M059J (cell line): Measurements from ENCODE around the gene PRCC. TPM values are rescaled to one million over a fixed set of nuclear protein-coding genes. Genes with fewer than 3 reads are reported as not detected.

Source experiments
- DNase-seq: peaks from one replicate; pipeline ENCODE4 v3.0.0-alpha.2; 2012; ENCODE audit warnings: low read depth
- total RNA-seq: library from RNA; depleted of rRNA; stranded (reverse); fragments of >200 nt; shearing (Covaris generic); gene quantifications from 2 replicates; pipeline ENCODE4 v1.2.3, GENCODE V29; 2014; rRNA removed

The PRCC gene, protein sequence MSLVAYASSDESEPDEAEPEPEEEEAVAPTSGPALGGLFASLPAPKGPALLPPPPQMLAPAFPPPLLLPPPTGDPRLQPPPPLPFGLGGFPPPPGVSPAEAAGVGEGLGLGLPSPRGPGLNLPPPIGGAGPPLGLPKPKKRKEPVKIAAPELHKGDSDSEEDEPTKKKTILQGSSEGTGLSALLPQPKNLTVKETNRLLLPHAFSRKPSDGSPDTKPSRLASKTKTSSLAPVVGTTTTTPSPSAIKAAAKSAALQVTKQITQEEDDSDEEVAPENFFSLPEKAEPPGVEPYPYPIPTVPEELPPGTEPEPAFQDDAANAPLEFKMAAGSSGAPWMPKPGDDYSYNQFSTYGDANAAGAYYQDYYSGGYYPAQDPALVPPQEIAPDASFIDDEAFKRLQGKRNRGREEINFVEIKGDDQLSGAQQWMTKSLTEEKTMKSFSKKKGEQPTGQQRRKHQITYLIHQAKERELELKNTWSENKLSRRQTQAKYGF
- 38.4 and 41.9 TPM in 2 replicates for total RNA-seq

DNA sequence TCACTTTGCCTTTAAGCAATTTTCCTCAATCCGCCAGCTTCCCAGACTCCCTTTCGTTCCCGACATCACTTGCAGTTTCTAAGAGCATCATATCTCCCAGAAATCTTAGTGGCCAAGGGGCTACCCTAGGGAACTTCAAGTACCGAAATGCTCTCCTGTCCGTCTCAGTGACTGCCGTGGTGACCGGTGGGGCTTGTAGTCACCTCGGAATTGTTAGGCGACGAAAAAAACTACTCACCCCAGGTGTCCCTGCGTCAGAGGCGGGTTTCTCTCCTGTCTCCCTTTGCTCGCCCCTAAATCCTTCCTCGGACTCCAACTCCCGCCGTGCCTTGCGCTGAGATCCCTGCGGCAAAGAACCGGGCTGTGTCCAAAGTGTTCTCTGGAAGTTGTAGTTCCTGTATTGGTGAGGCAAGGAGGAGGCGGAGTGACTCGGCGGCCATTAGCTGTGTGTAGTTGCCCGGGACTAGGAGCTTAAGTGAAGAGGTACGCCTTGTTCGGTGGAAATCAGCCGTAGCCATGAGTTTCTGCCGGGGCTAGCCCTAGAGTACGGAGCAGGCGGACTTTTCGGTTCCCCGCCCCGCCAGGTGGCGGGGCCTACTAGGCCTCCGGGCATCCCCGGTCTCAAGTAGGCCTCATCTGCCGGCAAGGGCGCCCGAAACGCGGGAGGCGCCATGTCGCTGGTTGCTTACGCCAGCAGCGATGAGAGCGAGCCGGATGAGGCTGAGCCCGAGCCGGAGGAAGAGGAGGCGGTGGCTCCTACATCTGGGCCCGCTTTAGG, at the start of gene PRCC:
TSS of gene PRCC (plus strand) at position 435 of the 778 bp plus-strand sequence. CDS start at position 672, 237 bp downstream.
- DNase-seq = peak; percentile 100

DNA sequence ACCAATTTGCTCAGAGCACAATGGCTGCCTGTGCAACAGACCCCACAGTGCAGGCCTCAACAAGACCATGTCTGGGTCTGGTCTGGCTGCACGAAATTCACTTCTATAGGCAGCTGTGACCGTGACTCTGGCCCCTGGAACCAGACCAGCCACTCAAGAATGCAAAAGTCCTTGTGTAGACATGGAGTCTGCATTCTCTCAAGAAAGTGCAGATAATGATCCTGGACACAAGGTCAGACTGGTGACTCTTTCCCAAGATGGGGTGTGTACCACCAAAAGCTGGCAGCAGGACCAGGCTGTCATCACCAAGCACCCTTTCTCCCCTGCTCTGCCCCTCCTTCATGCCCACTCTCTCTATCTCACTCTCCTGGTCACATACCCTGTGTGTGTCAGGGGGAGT, 46.2 kb upstream of the PRCC start:
- DNase-seq = no peak

DNA sequence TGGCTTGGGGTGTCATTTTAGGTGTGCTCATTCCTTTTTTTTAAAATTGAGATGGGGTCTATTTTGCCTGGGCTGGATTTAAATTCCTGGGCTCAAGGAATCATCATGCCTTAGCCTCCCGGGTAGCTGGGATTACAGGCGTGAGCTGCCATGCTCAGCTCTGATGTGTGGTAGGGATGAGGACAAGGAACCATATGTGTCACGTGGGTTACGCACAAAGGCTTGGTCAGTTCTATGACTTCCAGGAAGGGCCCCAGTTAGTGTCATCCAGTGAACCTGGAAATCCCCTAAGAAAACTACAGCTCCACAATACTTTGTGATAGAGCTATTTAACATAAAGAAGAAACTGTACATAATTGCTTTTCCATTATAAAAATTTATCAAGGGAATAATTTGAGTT, 45.8 kb upstream of the PRCC start:
- no peak for DNase-seq

DNA sequence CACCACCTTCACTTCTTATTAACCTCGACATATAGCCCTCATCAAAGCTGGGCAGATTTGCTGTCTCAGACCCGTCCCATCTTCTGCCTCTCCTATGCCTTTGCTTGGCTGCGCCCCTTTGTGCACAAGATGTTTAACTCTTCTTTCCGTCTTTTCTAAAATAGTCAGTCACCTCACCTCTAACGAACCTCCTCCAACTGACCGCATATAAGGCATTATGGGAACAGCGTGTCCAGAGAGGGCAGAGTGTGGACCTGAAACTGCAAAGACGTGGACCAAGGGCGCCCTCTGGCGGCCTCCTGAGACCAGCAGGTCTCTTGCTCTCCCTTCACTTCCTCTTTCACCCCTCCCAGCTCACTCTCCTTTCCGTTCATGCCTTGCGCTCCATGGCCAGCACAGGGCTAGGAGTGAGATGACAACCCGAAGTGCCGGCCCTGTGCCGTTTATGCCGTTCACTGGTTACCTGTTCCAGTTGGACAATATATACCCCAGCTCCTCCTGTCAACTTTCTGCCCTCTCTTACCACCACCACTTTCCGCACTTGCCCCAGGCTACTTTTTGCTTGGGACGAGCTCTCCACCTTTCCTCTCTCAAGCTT, 41.6 kb upstream of the PRCC start:
- DNase-seq = peak; percentile 90

DNA sequence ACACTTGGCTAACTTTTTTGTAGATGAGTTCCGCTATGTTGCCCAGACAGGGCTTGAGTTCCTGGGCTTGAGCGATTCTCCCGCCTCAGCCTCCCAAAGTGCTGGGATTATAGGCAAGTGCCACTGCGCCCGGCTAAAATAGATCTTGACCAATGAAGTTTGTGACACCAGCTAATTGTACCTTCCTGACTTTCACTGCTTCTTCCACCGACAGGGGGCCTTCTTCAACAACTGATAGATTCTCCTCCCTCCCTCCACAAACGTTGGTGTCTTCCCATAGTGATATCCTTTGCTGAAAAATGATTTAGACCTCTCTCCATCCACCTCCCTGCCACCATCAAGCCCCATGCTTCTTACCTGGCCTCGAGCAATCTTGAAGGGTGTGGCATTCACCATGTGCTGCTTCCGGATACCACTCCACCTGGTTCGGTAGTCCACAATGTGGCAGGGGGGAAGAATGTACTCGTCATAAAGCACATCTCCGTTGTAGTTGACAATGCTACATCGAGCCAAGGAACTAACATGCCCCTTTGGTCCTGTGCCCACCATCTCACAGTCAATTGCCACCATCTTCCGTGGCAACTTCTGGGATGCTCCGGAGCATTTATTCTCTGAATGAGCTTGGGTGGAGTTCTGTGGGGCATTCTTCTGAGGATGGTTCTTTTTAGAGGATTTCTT, 40.6 kb upstream of the PRCC start:
- DNase-seq = peak; percentile 79

DNA sequence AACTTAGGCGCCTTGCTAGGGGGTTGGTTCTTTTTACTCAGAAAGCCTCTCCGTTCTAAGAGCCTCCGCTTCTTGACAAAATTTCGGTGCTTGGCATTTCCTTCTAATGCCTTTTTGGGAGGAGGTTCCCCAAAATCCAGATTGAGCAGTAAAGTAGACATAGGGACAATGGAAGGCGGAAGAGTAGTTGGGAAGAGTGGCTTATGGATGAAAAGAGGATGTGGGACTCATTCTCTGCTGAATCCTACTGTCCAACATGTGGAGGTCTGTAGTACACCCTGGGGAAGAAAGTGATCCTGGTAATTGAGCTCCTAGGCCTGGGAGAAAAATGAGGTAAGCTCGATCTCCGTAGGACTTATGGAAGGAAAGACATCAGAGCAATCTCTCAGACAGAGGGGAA, 39.8 kb upstream of the PRCC start:
- no peak for DNase-seq

DNA sequence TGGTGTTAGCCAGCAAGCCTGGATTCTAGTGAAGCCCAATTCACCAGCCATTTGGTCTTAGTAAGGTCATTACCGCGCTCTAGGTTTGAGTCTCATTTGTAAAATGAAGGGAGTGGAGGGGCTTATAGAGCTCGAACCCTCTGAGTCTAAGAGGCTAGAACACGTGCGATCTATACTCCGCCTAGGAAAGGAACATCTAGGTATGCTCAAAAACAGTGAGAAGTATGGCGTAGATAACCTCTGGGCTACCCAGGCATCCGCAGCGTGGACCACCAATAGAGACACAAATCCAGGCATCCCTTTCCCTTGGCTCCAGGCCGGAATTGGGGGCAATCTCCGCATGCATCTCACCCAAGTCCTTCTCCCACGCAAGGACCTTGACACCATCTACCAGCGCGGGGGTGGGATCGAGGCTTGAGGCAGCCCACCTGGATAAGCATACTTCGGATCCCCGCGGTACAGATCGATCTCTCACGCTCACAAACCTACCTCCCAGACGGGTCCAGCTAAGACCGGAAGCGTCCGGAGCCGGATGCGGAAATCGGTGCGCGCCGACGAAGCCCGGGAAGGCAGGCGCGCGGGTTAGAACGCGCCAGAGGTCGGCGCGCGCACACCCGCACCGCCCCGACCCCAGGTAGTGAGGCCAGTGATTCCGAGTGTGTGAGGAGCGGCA, 39.3 kb upstream of the PRCC start, which contains the start of gene METTL25B:
TSS of gene METTL25B (plus strand) at position 544 of the 673 bp plus-strand sequence. CDS start 636 bp downstream, outside the sequence.
- DNase-seq = peak; percentile 85

DNA sequence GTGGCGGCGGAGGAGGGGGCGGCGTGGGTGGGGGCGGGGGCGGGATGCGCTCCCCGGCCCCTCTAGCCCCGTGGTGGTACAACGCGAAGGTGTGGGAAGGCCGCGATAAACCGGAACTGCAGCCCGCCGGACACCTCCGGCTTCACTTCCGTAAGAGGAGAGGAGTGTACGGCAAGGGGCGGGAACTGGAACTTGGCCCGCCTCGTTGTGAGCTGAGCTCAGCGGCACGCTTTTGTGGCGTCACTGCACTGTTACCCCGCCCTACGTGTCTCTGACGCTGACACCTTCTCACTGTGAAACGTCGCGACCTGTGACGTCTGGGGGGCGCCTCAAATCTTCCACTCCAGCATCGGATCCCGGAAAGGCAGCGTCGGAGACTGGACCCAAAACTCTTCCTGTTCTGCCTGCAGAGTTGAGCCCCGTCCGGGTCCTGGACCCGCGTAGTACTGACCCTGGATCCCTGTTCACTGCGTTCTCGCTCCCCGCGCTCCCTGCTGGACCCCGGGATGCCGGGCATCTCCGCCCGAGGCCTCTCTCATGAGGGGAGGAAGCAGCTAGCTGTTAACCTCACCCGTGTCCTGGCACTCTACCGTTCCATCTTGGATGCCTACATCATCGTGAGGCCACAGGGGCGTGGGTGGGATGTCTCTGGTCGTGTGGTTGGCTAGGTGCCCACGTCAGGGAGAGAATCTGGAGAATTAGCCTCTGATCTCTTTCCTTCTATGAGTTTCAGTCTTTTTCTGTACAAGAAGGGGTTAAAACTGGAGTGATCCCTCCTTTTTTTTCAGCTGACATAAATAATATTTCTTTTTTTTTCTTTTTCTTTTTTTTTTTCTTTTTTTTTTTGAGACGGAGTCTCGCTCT, 38.5 kb upstream of the PRCC start, which contains the start of gene ISG20L2:
TSS of gene ISG20L2 (minus strand) at position 168 of the 864 bp plus-strand sequence. CDS start 1,114 bp downstream, outside the sequence.
- DNase-seq = peak; percentile 98

DNA sequence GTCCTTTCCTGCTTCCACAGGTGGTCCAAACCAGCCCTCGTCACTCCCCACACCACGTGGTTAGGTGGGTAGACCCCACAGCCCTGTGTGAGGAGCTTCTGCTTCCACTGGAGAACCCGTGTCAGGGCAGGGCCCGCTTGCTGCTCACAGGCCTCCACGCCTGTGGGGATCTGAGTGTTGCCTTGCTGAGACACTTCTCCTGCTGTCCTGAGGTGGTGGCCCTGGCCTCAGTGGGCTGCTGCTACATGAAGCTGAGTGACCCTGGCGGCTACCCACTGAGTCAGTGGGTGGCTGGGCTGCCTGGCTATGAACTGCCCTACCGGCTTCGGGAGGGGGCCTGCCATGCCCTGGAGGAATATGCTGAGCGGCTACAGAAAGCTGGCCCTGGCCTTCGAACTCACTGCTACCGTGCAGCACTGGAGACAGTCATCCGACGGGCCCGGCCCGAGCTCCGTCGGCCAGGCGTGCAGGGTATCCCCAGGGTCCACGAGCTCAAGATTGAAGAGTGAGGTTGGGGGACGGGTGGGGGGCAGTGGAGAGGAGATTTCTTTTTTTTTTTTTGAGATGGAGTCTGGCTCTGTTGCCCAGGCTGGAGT, 33.2 kb upstream of the PRCC start:
- no peak for DNase-seq

DNA sequence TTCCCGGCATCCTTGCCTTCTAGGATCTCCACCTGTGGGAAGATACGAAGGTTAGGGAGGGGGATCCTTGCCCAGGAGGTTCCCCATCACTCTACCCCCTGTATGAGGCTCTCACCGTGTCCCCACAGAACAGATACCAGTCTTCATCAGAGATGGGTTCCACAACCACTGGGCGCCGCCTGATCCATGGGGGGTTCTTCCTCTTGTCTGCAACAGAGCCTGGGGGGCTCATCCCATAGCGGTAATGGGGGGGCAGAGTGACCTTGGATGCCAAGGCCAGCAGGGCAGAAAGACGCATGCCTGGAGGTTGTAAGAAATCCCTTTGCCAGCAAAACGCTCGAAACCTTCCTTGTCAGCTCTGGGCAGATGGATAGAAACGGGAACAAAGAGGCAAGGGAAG, 28.9 kb upstream of the PRCC start:
- no peak for DNase-seq

DNA sequence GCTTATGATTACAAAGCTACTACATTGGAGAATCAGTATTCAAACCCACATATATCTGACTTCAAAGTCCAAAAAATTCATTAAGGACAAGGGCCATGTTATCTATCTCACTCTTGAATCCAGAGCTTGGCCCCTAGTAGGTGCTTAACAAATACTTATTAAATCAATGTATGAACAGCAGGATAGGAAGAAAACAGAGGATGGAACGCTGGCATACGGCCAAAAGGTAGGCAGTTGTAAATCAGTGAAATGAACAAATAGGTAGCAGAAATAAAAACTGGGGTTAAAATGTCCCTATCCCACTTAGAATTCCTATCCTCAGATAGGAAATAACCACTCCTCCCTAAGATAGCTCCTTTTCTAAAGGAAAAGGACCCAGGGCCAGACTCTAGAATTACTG, 28.4 kb upstream of the PRCC start:
- no peak for DNase-seq

DNA sequence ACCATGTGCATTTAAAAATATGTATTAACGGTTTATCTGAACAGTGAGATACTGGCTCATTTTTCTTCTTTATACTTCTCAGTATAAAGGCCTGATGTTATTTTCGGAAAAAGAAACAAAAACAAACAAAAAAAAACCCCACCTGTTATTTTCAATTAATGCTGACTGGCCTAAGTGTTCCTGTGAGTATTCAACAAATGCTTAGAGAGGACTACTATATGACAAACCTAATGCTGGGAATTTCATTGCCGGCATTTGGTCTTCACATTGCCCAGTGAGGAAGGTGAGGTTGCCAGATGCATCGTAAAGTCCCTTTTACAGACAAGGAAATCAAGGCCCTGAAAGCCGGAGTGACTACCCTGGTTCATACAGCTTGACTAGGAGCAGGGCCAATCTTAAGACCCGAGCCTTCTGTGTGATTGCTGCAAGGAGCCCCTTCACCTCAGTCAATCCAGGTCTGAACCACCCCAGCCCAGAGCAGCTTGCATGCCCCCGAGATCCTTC, 27.0 kb upstream of the PRCC start:
- no peak for DNase-seq

DNA sequence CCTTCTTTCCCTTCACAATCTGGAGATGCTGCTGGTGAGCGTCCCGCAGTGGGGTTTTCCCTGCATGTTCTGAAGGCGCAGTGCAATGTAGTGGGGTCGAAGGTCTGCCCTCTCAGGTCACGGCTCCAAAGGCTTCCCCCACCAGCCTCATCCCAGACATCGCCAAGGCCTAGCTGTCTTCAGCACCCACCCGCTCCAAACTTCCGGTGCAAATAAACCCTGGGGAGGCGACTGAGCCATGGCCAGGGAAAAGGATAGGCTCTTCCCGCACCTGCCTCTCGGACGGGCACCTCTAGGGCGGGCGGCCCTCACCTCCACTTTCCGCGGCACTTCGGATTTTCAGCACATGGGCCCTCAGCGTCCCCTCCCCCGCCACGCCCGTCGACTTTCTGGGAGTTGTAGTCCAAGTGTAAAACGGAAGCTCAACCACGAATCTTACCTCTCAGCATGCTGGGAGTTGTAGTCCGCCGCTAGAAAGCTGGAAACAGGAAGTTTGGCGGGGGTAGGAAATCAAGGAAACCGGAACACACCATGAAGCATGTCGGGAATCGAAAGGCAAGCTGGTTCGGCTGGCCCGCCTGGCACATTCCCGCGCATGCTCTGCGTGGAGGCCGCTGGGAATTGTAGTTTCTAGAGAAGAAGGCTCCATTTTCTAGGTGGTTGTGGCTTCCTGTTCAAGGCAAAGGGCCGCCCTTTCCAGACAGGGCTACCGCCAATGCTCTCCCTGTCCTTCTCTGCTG, 26.4 kb upstream of the PRCC start, which contains the start of gene MRPL24:
TSS of gene MRPL24 (minus strand) at position 348 of the 740 bp plus-strand sequence. CDS start 2,384 bp downstream, outside the sequence.
- peak; percentile 100 for DNase-seq

DNA sequence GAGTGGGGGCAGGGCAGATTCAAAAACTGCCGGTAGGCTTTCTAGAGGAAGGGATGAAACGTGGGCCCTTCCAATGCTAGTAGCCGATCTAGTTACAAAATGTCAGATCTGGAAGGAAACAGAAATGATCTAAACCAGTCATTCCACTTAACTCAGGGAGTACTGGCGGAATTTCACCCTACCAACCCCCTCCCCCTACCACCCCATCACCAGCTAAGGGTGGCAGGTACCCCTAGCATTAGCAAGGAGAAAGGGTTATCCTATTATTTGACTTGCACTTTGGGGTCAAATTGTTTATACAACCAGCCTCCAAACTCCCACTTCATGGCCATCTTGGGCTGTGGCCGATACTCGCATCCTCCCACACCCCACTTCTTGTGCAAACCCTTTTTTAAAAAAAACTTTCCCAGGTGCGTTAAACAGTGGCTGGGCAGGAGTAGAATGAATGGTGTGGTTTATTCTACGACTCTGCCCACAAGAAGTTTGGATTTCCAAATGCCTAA, 25.8 kb upstream of the PRCC start:
- no peak for DNase-seq

DNA sequence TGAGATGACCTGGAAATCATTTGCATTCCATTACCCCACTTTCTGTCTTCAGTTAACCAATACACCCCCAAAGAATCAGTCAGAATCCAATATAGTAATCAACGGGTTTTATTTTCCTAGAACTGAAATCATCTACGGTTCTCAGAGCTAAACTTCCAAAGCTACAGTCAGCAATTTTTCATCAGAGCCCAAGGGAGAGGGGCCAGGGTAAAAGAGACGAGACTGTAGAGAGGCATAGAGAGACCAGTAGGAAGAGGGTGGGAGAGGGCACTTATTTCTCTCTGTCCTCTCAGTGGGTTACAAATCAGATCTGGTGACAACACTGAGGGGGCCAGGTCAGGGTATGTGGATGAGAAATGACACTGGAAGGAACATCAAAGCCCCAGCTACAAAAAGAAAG, 25.3 kb upstream of the PRCC start:
- DNase-seq = no peak

DNA sequence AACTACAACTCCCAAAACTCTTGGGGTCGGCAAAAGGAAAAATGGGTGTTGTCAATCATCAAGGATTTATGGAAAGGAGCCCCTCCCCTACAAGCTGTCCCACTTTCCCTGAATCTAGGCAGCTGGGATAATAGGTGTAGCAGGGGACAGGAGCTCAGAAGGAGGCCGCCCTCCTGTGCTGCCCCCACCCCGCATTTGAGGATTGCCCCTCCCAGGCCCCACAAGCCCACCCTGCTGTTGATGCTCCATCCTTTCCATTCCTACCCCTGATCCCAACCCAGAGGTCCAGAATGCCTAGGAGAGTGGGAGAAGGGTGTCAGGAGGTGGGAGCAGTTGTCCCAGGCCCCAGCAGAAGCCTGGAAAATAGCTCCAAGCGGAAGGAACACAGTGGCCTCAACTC, 24.5 kb upstream of the PRCC start:
- no peak for DNase-seq

DNA sequence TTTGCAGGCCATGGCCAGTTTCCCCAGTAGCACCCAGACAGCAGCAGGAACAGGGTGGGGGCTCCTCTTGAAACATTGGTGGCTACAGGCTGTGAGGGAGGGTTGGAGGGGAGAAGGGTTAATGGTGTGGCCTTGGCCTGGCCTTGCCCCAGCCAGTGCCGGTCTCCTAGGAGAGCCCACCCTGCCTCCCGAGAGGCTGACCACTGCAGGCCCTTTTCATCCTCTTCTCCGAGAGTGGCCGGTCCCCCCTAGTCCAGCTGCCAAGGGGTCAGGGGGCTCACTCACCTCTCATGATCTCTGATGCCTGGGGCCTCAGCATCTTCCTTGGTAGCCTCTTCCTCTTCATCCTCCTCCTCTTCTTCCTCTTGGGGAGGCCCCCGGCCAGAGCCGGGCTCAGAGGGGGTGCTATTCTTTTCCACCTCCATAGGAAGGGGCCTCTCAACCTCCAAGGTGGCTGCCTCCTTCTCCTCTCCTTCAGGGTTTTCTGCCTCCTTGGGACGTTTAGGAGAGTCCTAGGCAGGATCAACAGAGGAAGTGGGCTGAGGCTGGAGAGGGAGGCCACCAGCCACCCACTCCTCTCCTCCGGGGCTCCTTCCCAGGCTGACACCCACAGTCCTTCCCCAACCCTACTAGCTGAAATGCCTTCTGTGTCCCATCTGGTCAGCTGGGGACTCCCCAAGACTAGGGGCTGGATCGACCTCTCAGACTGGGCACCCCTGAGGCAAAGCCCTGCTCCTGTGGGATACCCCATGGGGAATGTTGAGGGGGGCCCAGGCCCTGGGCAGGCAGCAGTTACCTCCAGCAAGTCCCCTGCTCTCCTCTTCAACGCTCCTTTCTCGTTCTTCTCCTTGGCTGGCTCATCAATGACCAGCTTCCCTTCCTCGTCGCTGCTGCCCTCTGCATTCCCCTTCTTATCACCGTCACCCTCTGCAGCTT, 23.7 kb upstream of the PRCC start:
- DNase-seq = no peak
